Upper lobe of left lung (tissue), 4 donors: ENCODE results near the gene MAP2K7.

Experiments
- EP300 ChIP-seq, 4 donors: sonication (generic); formaldehyde crosslinking; IDR thresholded peaks; one replicate each; pipeline ENCODE4 v1.5.1; 2017; ENCODE audit warnings: antibody characterized with exemption in 4 of 4, control low read depth in 2 of 4
- POLR2A ChIP-seq, 4 donors: fragments of 450-650 bp; IDR thresholded peaks; one replicate each; pipeline ENCODE4 v1.5.1; 2016 to 2017; ENCODE audit warnings: antibody characterized with exemption in 4 of 4, mild to moderate bottlenecking in 2 of 4
- POLR2AphosphoS5 ChIP-seq, 2 donors: sonication (generic); formaldehyde crosslinking; IDR thresholded peaks; one replicate each; pipeline ENCODE4 v1.5.1; 2017; ENCODE audit warnings: antibody characterized with exemption in 2 of 2
- TF ChIP-seq, protein P1 (sequence below), 6 experiments: fragments of 450-650 bp in 4 of 6; fragments of 200-600 bp in 2 of 6; sonication (generic) in 2 of 6; IDR thresholded peaks; one replicate each; pipeline ENCODE4 v1.5.1; 2016 to 2019; ENCODE audit warnings: antibody characterized with exemption in 6 of 6

DNA sequence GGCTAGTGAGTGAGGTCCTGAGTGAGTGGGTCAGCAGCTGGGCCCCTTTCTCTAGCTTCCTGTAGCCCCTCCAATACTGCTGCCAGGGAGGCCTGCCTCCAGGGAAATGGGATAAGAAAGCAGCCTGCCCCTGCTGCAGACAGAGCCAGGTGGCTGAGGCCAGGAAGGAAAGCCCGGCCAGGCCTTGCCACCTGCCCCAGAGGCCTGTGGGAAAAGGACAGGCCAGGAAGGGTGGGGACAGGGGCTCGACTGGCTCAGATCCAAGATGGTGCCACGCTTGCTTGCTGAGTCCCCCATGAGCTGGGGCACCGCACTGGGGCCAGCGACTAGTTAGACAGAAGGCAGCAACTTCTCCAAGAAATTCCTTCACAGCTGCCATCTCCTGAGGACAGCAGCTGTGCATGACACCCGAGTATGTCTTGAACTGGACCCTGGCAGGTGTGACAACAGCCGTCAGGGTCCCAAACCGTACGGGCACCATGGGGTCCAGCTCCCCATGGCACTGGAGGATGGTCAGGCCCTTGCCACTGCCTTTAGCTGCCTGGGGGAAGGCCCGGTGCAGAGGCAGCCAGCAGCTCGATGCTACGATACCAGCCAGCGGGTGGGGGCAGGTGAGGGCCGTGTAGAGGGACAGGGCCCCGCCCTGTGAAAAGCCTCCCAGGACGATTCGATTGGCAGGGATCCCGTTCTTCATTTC lies 24.4 kb upstream of the MAP2K7 start:
- TF ChIP-seq POLR2A (IDR thresholded peaks at IDR 0.05) (no peak), POLR2AphosphoS5 (IDR thresholded peaks at IDR 0.05) (no peak), EP300 (IDR thresholded peaks at IDR 0.05) (no peak)
- TF ChIP-seq, protein P1, sequence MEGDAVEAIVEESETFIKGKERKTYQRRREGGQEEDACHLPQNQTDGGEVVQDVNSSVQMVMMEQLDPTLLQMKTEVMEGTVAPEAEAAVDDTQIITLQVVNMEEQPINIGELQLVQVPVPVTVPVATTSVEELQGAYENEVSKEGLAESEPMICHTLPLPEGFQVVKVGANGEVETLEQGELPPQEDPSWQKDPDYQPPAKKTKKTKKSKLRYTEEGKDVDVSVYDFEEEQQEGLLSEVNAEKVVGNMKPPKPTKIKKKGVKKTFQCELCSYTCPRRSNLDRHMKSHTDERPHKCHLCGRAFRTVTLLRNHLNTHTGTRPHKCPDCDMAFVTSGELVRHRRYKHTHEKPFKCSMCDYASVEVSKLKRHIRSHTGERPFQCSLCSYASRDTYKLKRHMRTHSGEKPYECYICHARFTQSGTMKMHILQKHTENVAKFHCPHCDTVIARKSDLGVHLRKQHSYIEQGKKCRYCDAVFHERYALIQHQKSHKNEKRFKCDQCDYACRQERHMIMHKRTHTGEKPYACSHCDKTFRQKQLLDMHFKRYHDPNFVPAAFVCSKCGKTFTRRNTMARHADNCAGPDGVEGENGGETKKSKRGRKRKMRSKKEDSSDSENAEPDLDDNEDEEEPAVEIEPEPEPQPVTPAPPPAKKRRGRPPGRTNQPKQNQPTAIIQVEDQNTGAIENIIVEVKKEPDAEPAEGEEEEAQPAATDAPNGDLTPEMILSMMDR (IDR thresholded peaks at IDR 0.05), result no peak
